BLaER1 treated with 17β-estradiol and CSF1 and Interleukin-3, amounts not matched to agents 10 nM and 100 nM (cell line): Measurements from ENCODE around the gene KIR2DL1.
A peak's percentile ranks its signal among the peaks of the same experiment; 100 is the strongest.
"Not testable (repeated sequence)": the region's sequence is repeated elsewhere in the genome, so short reads cannot be mapped to it uniquely, and the experiment has no call there.

ENCODE experiments used
- H3K27ac ChIP-seq, 11 experiments: shearing (Covaris generic); formaldehyde crosslinking; 2 replicates each; pipeline ENCODE4 v1.8.1; 2022
- H3K27me3 ChIP-seq, 11 experiments: shearing (Covaris generic); formaldehyde crosslinking; 2 replicates each; pipeline ENCODE4 v1.8.1; 2022
- H3K36me3 ChIP-seq, 11 experiments: shearing (Covaris generic); formaldehyde crosslinking; 2 replicates each; pipeline ENCODE4 v1.8.1; 2022
- H3K4me1 ChIP-seq, 10 experiments: shearing (Covaris generic); formaldehyde crosslinking; 2 replicates each; pipeline ENCODE4 v1.8.1; 2022
- H3K4me2 ChIP-seq, 11 experiments: shearing (Covaris generic); formaldehyde crosslinking; 2 replicates each; pipeline ENCODE4 v1.8.1; 2022
- H3K4me3 ChIP-seq, 10 experiments: shearing (Covaris generic); formaldehyde crosslinking; 2 replicates each; pipeline ENCODE4 v1.8.1; 2022
- H3K9ac ChIP-seq, 11 experiments: shearing (Covaris generic); formaldehyde crosslinking; 2 replicates each; pipeline ENCODE4 v1.8.1; 2022
- H3K9me3 ChIP-seq, 11 experiments: shearing (Covaris generic); formaldehyde crosslinking; replicated peaks in 1 of 11; 2 replicates each; pipeline ENCODE4 v1.8.1; 2022
- H4K20me1 ChIP-seq, 11 experiments: shearing (Covaris generic); formaldehyde crosslinking; 2 replicates each; pipeline ENCODE4 v1.8.1; 2022
- Cebpa-rat ChIP-seq, 11 experiments: shearing (Covaris generic); IDR thresholded peaks; 2 replicates each; pipeline ENCODE4 v1.8.1; 2022

KIR2DL1 gene

DNA sequence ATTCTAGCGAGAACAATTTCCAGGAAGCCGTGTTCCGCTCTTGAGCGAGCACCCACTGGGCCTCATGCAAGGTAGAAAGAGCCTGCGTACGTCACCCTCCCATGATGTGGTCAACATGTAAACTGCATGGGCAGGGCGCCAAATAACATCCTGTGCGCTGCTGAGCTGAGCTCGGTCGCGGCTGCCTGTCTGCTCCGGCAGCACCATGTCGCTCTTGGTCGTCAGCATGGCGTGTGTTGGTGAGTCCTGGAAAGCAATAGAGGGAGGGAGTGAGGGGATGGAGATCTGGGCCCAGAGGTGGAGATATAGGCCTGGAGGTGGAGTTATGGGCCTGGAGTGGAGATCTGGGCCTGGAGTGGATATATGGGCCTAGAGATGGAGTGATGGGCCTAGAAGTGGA is at the start of gene KIR2DL1:
Gene KIR2DL1 (plus strand): TSS at position 148 of the 400 bp plus-strand sequence. CDS start 58 bp downstream, at position 206.
- not testable (repeated sequence) for H4K20me1 ChIP-seq, H3K27ac ChIP-seq, H3K36me3 ChIP-seq, H3K4me2 ChIP-seq, H3K4me1 ChIP-seq, H3K4me3 ChIP-seq, H3K27me3 ChIP-seq, H3K9ac ChIP-seq
- H3K9me3 ChIP-seq, result peaks cover 7 to 30% (median 22%) of the 10 kb centered on the region in 11 experiments; a peak in 21 of 22 replicates

DNA sequence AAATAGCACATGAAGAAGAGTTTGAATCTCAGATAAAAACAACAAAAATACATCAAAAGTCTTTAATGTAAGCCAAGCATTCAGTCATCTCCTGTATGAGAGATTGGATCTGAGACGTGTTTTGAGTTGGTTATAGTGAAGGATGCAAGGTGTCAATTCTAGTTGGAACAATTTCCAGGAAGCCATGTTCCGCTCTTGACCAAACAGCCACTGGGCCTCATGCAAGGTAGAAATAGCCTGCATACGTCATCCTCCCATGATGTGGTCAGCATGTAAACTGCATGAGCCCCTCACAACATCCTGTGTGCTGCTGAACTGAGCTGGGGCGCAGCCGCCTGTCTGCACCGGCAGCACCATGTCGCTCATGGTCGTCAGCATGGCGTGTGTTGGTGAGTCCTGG is 45.5 kb upstream of the KIR2DL1 start, which contains the start of gene KIR3DL3:
Gene KIR3DL3 (plus strand): TSS at position 301 of the 400 bp plus-strand sequence. CDS start 55 bp downstream, at position 356.
- no peaks in the 10 kb centered on the region for H4K20me1 ChIP-seq
- no peak for TF ChIP-seq Cebpa-rat (IDR thresholded peaks at IDR 0.05)
- H3K4me3 ChIP-seq, result no peak within 1 kb of the TSS
- no peaks in the 10 kb centered on the region for H3K27me3 ChIP-seq
- H3K36me3 ChIP-seq, result no peaks in the 10 kb centered on the region
- no peak within 1 kb of the TSS for H3K9ac ChIP-seq
- no peak within 1 kb of the TSS for H3K27ac ChIP-seq
- peaks cover 15 to 48% (median 28%) of the 10 kb centered on the region in 11 experiments for H3K9me3 ChIP-seq
- no peaks in the 10 kb centered on the region for H3K4me1 ChIP-seq
- H3K4me2 ChIP-seq, result no peak within 1 kb of the TSS

DNA sequence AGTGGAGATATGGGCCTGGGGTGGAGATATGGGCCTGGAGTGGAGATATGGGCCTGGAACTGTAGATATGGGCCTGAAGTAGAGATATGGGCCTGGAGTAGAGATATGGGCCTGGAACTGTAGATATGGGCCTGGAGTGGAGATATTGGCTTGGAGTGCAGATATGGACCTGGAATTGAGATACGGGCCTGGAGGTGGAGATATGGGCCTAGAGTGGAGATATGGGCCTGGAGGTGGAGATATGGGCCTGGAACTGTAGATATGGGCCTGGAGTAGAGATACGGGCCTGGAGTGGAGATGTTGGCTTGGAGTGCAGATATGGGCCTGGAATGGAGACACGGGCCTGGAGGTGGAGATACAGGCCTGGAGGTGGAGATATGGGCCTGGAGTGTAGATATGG is 44.9 kb upstream of the KIR2DL1 start:
- Histone ChIP-seq H3K9me3 (peaks cover 15 to 43% (median 24%) of the 10 kb centered on the region in 11 experiments), H4K20me1 (no peaks in the 10 kb centered on the region), H3K36me3 (no peaks in the 10 kb centered on the region), H3K4me3 (no peak overlapping the region), H3K27ac (no peak overlapping the region), H3K27me3 (no peaks in the 10 kb centered on the region), H3K4me1 (no peaks in the 10 kb centered on the region), H3K9ac (no peak overlapping the region), H3K4me2 (no peak overlapping the region)
- no peak for TF ChIP-seq Cebpa-rat (IDR thresholded peaks at IDR 0.05)

DNA sequence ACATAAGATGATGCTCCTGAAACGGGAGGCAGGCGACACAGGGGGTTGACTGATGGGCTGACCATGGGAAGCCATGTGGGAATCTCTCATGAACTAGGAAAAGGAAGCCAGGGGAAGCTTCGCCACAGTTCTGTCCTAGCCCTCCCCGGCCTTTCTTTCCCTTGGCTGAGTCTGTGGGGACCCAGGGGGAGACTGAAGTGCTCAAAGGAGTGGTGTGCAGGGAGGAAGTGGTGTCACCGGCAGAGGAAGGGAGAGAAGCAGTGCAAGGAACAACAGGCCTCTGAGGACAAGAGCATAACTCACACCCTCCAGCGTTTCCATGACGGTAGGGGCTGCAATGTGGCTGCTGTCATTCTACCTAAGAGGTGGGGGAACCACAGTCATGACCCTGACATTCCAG is 44.3 kb upstream of the KIR2DL1 start:
- no peak for TF ChIP-seq Cebpa-rat (IDR thresholded peaks at IDR 0.05)
- no peaks in the 10 kb centered on the region for H3K4me1 ChIP-seq
- no peak overlapping the region for H3K4me3 ChIP-seq
- H3K9me3 ChIP-seq, result peaks cover 15 to 38% (median 20%) of the 10 kb centered on the region in 11 experiments
- no peak overlapping the region for H3K9ac ChIP-seq
- H3K4me2 ChIP-seq, result no peak overlapping the region
- H4K20me1 ChIP-seq, result no peaks in the 10 kb centered on the region
- H3K36me3 ChIP-seq, result no peaks in the 10 kb centered on the region
- no peak overlapping the region for H3K27ac ChIP-seq
- no peaks in the 10 kb centered on the region for H3K27me3 ChIP-seq

DNA sequence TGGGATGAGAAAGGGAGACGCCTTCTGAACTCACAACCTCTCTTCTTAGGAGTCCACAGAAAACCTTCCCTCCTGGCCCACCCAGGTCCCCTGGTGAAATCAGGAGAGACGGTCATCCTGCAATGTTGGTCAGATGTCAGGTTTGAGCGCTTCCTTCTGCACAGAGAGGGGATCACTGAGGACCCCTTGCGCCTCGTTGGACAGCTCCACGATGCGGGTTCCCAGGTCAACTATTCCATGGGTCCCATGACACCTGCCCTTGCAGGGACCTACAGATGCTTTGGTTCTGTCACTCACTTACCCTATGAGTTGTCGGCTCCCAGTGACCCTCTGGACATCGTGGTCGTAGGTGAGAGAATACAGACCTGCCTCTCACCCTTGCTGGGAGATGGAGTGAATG is 42.0 kb upstream of the KIR2DL1 start:
- Histone ChIP-seq H3K9ac (no peak overlapping the region), H3K27me3 (no peaks in the 10 kb centered on the region), H3K36me3 (no peaks in the 10 kb centered on the region), H3K4me2 (no peak overlapping the region), H3K4me1 (peaks cover 0 to 15% (median 0%) of the 10 kb centered on the region in 10 experiments; a peak in 5 of 20 replicates), H4K20me1 (no peaks in the 10 kb centered on the region), H3K9me3 (peaks cover 0 to 21% (median 4%) of the 10 kb centered on the region in 11 experiments; a peak in 7 of 22 replicates), H3K27ac (no peak overlapping the region), H3K4me3 (no peak overlapping the region)
- TF ChIP-seq Cebpa-rat (IDR thresholded peaks at IDR 0.05), result no peak

DNA sequence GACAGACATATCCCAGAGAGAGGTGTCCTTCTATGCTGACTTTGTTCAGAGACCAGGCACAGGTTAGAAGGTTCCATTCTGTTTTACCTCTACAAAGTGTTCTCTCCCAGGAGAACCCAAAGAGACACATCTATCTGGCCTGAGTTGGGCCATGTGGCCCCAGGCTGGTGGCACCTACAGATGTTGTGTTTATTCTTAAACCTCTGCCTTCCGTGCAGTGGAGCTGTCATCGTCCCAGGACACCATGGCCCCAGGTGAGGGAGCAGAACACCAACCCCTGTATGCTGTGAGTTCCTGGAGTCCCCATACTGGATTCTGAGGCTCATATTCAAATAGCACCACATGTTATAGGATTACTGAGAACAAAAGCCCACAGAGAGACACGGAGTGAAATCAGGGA is 41.4 kb upstream of the KIR2DL1 start:
- no peaks in the 10 kb centered on the region for H4K20me1 ChIP-seq
- peaks cover 0 to 24% (median 4%) of the 10 kb centered on the region in 11 experiments; a peak in 8 of 22 replicates for H3K9me3 ChIP-seq
- H3K36me3 ChIP-seq, result no peaks in the 10 kb centered on the region
- no peak overlapping the region for H3K9ac ChIP-seq
- no peak overlapping the region for H3K27ac ChIP-seq
- no peak overlapping the region for H3K4me2 ChIP-seq
- H3K27me3 ChIP-seq, result no peaks in the 10 kb centered on the region
- H3K4me1 ChIP-seq, result peaks cover 0 to 15% (median 0%) of the 10 kb centered on the region in 10 experiments; a peak in 5 of 20 replicates
- no peak overlapping the region for H3K4me3 ChIP-seq
- TF ChIP-seq Cebpa-rat (IDR thresholded peaks at IDR 0.05), result no peak

DNA sequence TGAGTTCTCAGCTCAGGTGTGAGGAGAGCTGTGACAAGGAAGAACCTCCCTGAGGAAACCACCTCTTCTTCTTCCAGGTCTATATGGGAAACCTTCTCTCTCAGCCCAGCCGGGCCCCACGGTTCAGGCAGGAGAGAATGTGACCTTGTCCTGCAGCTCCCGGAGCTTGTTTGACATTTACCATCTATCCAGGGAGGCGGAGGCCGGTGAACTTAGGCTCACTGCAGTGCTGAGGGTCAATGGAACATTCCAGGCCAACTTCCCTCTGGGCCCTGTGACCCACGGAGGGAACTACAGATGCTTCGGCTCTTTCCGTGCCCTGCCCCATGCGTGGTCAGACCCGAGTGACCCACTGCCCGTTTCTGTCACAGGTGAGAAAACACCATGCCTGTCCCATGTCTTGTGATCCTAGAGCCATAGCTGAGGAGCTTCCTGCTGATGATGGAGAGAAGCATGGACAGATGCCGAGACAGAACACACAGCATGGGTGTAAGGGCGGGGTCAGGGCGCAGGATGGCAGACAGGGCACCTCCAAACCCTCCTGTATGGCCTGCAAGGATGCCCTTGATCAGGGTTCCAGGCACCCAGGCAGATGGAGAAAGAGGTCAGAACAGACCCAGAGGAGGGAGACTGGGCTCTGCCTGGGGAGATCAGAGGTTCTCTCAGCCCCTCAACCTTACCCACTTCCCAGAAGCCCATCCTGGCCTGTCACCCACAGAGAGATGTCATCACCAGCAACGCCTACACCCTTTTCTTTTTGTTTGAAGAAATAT is 40.0 kb upstream of the KIR2DL1 start:
- H3K4me1 ChIP-seq, result peaks cover 0 to 15% (median 0%) of the 10 kb centered on the region in 10 experiments; a peak in 5 of 20 replicates
- no peaks in the 10 kb centered on the region for H3K36me3 ChIP-seq
- H3K27me3 ChIP-seq, result no peaks in the 10 kb centered on the region
- no peak overlapping the region for H3K27ac ChIP-seq
- H3K4me3 ChIP-seq, result no peak overlapping the region
- H3K9ac ChIP-seq, result no peak overlapping the region
- H3K9me3 ChIP-seq, result peaks cover 5 to 36% (median 15%) of the 10 kb centered on the region in 11 experiments; a peak in 20 of 22 replicates
- H3K4me2 ChIP-seq, result no peak overlapping the region
- H4K20me1 ChIP-seq, result no peaks in the 10 kb centered on the region
- TF ChIP-seq Cebpa-rat (IDR thresholded peaks at IDR 0.05), result no peak

DNA sequence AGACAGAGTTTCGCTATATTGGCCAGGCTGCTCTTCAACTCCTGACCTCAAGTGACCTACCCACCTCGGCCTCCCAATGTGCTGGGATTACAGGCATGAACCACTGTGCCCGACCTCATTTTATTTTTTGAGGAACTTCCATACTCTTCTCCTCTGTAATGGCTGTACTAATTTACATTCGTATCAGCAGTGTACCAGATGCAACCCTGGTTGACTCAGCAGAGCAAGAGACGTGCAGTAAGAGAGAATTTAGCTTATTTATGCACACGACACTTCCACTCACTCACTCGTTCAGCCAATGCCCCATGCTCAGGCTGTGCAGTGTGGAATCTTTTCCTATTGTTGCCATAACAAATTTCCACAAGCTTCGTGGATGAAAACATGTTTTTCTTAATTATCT is 38.4 kb upstream of the KIR2DL1 start:
- H3K4me3 ChIP-seq, result no peak overlapping the region
- H3K9ac ChIP-seq, result no peak overlapping the region
- no peak overlapping the region for H3K27ac ChIP-seq
- H3K4me2 ChIP-seq, result peak overlapping the region in 3 of 11 experiments; percentile 15 to 52 (median 25); a peak in 6 of 22 replicates
- H4K20me1 ChIP-seq, result no peaks in the 10 kb centered on the region
- no peaks in the 10 kb centered on the region for H3K36me3 ChIP-seq
- H3K27me3 ChIP-seq, result no peaks in the 10 kb centered on the region
- H3K9me3 ChIP-seq, result peaks cover 5 to 44% (median 16%) of the 10 kb centered on the region in 11 experiments; a peak in 20 of 22 replicates
- H3K4me1 ChIP-seq, result peaks cover 0 to 15% (median 0%) of the 10 kb centered on the region in 10 experiments; a peak in 5 of 20 replicates
- TF ChIP-seq Cebpa-rat (IDR thresholded peaks at IDR 0.05), result no peak

DNA sequence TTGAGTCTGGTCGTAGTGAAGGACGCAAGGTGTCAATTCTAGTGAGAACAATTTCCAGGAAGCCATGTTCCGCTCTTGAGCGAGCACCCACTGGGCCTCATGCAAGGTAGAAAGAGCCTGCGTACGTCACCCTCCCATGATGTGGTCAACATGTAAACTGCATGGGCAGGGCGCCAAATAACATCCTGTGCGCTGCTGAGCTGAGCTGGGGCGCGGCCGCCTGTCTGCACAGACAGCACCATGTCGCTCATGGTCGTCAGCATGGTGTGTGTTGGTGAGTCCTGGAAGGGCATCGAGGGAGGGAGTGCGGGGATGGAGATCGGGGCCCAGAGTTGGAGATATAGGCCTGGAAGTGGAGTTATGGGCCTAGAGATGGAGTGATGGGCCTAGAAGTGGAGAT is 31.3 kb upstream of the KIR2DL1 start, which contains the start of gene KIR2DL3:
Gene KIR2DL3 (plus strand): TSS at position 208 of the 400 bp plus-strand sequence. CDS start 33 bp downstream, at position 241.
- not testable (repeated sequence) for H3K36me3 ChIP-seq, H3K4me1 ChIP-seq, H3K27me3 ChIP-seq, H3K27ac ChIP-seq, H3K4me3 ChIP-seq, H3K9ac ChIP-seq, H3K4me2 ChIP-seq, H4K20me1 ChIP-seq
- H3K9me3 ChIP-seq, result peaks cover 5 to 25% (median 16%) of the 10 kb centered on the region in 11 experiments; a peak in 20 of 22 replicates
